Fibroblast of lung (primary cell): Measurements from ENCODE around the gene GGT1. TPM values are rescaled to one million over a fixed set of nuclear protein-coding genes. Genes with fewer than 3 reads are reported as not detected.

ENCODE experiments used
- DNase-seq, 2 donors: peaks; one replicate each; pipeline versions ENCODE4 v3.0.0 to v3.0.0-alpha.2; 2010; ENCODE audit warnings: low read depth in 2 of 2
- H2AFZ ChIP-seq: 2 replicates; pipeline ENCODE4 v1.5.1; 2012; ENCODE audit warnings: low read length, control low read depth, inconsistent platforms
- H3K27ac ChIP-seq: 2 replicates; pipeline ENCODE4 v1.5.1; 2011; ENCODE audit warnings: low read length, control low read depth; ENCODE audit not compliant: insufficient read depth
- H3K27me3 ChIP-seq: 2 replicates; pipeline ENCODE4 v1.5.1; 2011; ENCODE audit warnings: mild to moderate bottlenecking, low read length; ENCODE audit not compliant: control insufficient read depth, insufficient read depth
- H3K36me3 ChIP-seq: 2 replicates; pipeline ENCODE4 v1.5.1; 2011; ENCODE audit warnings: low read length; ENCODE audit not compliant: control insufficient read depth, insufficient read depth
- H3K4me1 ChIP-seq: 2 replicates; pipeline ENCODE4 v1.5.1; 2011; ENCODE audit warnings: low read length; ENCODE audit not compliant: control insufficient read depth, insufficient read depth; ENCODE audit errors: extremely low read depth
- H3K4me2 ChIP-seq: 2 replicates; pipeline ENCODE4 v1.5.1; 2011; ENCODE audit warnings: low read length, control low read depth; ENCODE audit not compliant: insufficient read depth; ENCODE audit errors: extremely low read depth
- H3K4me3 ChIP-seq, 4 experiments: fragments of 200-600 bp in 1 of 4; sonication (generic) in 1 of 4; replicated peaks in 1 of 4; 2 replicates each; pipeline ENCODE4 v1.5.1; 2011 to 2016; ENCODE audit warnings: low read length in 4 of 4, low read depth in 3 of 4, mild to moderate bottlenecking in 3 of 4, control low read depth in 2 of 4, inconsistent platforms in 1 of 4, mixed read lengths in 1 of 4; ENCODE audit not compliant: insufficient read depth in 1 of 4; ENCODE audit errors: control extremely low read depth in 1 of 4
- H3K79me2 ChIP-seq: 2 replicates; pipeline ENCODE4 v1.5.1; 2012; ENCODE audit warnings: mild to moderate bottlenecking, low read length, inconsistent platforms; ENCODE audit not compliant: control insufficient read depth, insufficient read depth
- H3K9ac ChIP-seq: 2 replicates; pipeline ENCODE4 v1.5.1; 2011; ENCODE audit warnings: mild to moderate bottlenecking, low read length, control low read depth; ENCODE audit not compliant: insufficient read depth
- H3K9me3 ChIP-seq: 2 replicates; pipeline ENCODE4 v1.5.1; 2012; ENCODE audit warnings: low read depth, low read length; ENCODE audit not compliant: control insufficient read depth, insufficient read depth
- H4K20me1 ChIP-seq: 2 replicates; pipeline ENCODE4 v1.5.1; 2011; ENCODE audit warnings: low read length; ENCODE audit not compliant: control insufficient read depth, insufficient read depth; ENCODE audit errors: extremely low read depth
- EZH2 ChIP-seq: IDR thresholded peaks from 2 replicates; pipeline ENCODE4 v1.5.1; 2012; ENCODE audit warnings: low read length, control low read depth, mild to moderate bottlenecking; ENCODE audit errors: missing control alignments
- polyA plus RNA-seq, 2 donors: library from polyadenylated mRNA; depleted of rRNA in 1 of 2; stranded (reverse) in 1 of 2; unstranded in 1 of 2; fragments of >200 nt; gene quantifications; 2 replicates each; pipeline ENCODE4 v1.2.1, GENCODE V29; 2011 to 2012; ENCODE audit warnings: missing spikeins in 1 of 2
- total RNA-seq: library from RNA; depleted of rRNA; stranded (reverse); fragments of >200 nt; gene quantifications from 2 replicates; pipeline ENCODE4 v1.2.1, GENCODE V29; 2014
- TF ChIP-seq, protein P1 (sequence below), 2 donors: IDR thresholded peaks in 1 of 2; conservative IDR thresholded peaks in 1 of 2; 1 replicate in 1 of 2; 2 replicates in 1 of 2; pipeline ENCODE4 v1.5.1; 2011 to 2012; ENCODE audit warnings: low read length in 2 of 2, control low read depth in 1 of 2, inconsistent platforms in 1 of 2, low read depth in 1 of 2, mild to moderate bottlenecking in 1 of 2

GGT1 gene
- total and polyA plus RNA-seq, 2 donors (not counting 1 experiment from before 2014, with no cell fraction given), result 0.37 to 2.0 TPM

DNA sequence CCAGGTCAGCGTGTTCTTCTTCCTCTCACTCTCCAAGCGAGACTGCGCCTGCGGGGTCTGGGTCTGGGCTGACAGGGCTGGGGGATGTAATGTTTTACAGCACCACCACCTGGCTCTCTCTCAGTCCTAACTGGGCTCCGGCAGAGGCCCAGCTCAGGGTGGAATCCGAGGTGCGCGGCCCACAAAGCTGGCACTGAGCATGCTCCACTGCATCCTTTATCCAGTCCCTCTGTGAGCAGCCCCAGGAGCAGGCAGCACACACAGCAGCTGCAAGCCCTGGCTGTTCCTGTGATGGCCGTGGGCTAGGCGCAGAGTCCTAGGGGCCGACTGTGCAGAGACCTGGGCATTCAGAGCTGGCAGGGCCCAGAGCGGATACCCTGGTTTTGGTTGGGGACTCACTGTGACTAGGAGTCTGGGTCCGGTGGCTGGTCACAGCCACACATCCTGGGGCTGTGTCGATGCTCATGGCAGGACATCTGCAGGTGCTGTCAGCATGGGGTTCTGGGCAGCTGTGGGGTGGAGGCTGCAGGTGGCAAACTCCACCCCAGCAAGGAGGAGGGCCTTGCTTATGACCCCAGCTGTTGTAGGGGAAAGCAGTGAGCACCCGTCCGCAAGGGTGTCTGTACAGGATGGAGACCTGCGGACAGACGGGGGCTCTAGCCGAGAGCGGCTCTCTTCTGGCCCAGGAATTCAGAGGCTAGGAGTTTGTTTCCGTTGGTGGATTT is 14.1 kb upstream of the GGT1 start:
- Histone ChIP-seq H3K36me3 (peaks cover 4% of the 10 kb centered on the region), H3K4me2 (no peak overlapping the region), H3K27me3 (no peaks in the 10 kb centered on the region), H3K9me3 (no peaks in the 10 kb centered on the region), H3K27ac (no peak overlapping the region), H3K9ac (no peak overlapping the region), H3K4me3 (no peak overlapping the region), H3K79me2 (no peaks in the 10 kb centered on the region), H3K4me1 (peaks cover 3% of the 10 kb centered on the region), H4K20me1 (no peaks in the 10 kb centered on the region), H2AFZ (no peak overlapping the region)
- no peak for DNase-seq
- TF ChIP-seq, protein P1, sequence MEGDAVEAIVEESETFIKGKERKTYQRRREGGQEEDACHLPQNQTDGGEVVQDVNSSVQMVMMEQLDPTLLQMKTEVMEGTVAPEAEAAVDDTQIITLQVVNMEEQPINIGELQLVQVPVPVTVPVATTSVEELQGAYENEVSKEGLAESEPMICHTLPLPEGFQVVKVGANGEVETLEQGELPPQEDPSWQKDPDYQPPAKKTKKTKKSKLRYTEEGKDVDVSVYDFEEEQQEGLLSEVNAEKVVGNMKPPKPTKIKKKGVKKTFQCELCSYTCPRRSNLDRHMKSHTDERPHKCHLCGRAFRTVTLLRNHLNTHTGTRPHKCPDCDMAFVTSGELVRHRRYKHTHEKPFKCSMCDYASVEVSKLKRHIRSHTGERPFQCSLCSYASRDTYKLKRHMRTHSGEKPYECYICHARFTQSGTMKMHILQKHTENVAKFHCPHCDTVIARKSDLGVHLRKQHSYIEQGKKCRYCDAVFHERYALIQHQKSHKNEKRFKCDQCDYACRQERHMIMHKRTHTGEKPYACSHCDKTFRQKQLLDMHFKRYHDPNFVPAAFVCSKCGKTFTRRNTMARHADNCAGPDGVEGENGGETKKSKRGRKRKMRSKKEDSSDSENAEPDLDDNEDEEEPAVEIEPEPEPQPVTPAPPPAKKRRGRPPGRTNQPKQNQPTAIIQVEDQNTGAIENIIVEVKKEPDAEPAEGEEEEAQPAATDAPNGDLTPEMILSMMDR (conservative IDR thresholded peaks at IDR 0.05 in 1 of 2, IDR thresholded peaks at IDR 0.05 in 1 of 2; ENCODE audit: low read depth in 1 of 2, low read length in 2 of 2), result no peak
- no peak for TF ChIP-seq EZH2

DNA sequence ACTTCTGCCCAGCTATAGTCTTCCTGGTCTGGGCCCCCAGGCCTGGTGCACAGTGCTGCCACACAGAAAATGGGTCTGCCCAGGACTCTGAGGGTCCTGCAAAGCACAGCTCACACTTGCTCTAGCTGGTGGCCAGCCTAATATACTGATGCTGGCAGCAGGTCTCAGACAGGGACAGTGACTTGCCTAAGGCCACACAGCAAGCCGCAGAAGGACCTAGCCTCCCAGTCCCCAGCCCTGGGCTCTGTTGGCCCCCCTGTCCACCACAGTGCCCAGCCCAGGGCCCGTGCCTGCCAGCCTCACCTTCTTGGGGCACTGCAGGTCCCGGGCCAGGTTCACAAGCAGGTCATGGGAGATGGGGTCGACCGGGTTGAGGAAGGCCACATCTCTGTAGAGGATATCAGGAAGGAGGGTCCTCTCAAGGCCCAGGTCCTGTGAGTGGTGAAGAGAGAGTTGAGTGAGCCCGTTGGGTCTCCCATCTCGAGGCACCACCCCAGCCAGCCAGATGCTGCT is 13.4 kb upstream of the GGT1 start:
- DNase-seq, result no peak
- H3K27me3 ChIP-seq, result no peaks in the 10 kb centered on the region
- no peak overlapping the region for H3K9ac ChIP-seq

DNA sequence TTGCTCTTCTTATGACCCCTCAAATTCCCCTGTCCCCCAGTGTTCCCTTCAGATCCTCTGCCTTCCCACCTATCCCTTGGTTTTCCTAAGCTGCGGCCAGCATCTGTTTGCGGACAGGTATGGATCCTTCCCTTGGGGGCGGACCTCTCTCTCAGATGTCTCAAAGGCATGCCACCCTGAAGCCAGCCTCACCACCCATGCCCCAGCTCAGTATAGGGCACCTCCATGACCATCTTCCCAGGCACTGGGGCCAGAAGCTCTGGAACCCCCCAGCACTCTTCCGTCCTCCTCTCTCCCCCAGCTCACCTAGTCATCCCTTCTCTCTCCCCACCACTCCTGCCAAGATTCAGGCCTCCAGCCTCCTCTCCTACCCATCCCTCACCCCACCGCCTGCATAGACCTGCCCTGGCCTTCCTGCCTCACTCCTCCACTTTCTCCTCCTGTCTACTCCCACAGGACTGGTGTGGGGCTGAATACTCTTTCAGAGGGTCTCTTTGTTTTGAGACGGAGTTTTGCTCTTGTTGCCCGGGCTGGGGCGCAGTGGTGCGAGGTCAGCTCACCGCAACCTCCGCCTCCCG is 12.3 kb upstream of the GGT1 start:
- TF ChIP-seq, protein P1 (conservative IDR thresholded peaks at IDR 0.05 in 1 of 2, IDR thresholded peaks at IDR 0.05 in 1 of 2; ENCODE audit: low read depth in 1 of 2, low read length in 2 of 2), result no peak
- TF ChIP-seq EZH2, result no peak

More for the DNA sequence above, 13.4 kb upstream of the GGT1 start:
- H3K79me2 ChIP-seq, result no peaks in the 10 kb centered on the region
- H3K4me1 ChIP-seq, result peaks cover 3% of the 10 kb centered on the region
- H3K9me3 ChIP-seq, result no peaks in the 10 kb centered on the region
- TF ChIP-seq, protein P1 (conservative IDR thresholded peaks at IDR 0.05 in 1 of 2, IDR thresholded peaks at IDR 0.05 in 1 of 2; ENCODE audit: low read depth in 1 of 2, low read length in 2 of 2), result no peak
- TF ChIP-seq EZH2, result no peak
- H3K27ac ChIP-seq, result no peak overlapping the region
- H3K4me2 ChIP-seq, result no peak overlapping the region
- no peak overlapping the region for H3K4me3 ChIP-seq
- H4K20me1 ChIP-seq, result no peaks in the 10 kb centered on the region
- H2AFZ ChIP-seq, result no peak overlapping the region
- H3K36me3 ChIP-seq, result peaks cover 4% of the 10 kb centered on the region

More for the DNA sequence above, 12.3 kb upstream of the GGT1 start:
- H3K4me1 ChIP-seq, result peaks cover 3% of the 10 kb centered on the region
- no peak overlapping the region for H3K4me3 ChIP-seq
- no peak overlapping the region for H3K9ac ChIP-seq
- no peaks in the 10 kb centered on the region for H4K20me1 ChIP-seq
- no peak overlapping the region for H3K27ac ChIP-seq
- no peaks in the 10 kb centered on the region for H3K27me3 ChIP-seq
- H3K36me3 ChIP-seq, result peaks cover 4% of the 10 kb centered on the region
- H3K79me2 ChIP-seq, result no peaks in the 10 kb centered on the region
- H3K9me3 ChIP-seq, result no peaks in the 10 kb centered on the region
- H3K4me2 ChIP-seq, result no peak overlapping the region
- DNase-seq, result no peak
- no peak overlapping the region for H2AFZ ChIP-seq
